Neutrophil (primary cell): ENCODE results near the gene SEC16B.

Experiments
- H3K27ac ChIP-seq: fragments of 200-600 bp; sonication (generic); 2 replicates; pipeline ENCODE4 v1.5.1; 2016; ENCODE audit warnings: mild to moderate bottlenecking, moderate library complexity
- H3K27me3 ChIP-seq: fragments of 200-600 bp; sonication (generic); 2 replicates; pipeline ENCODE4 v1.6.0; 2016; ENCODE audit warnings: mild to moderate bottlenecking
- H3K36me3 ChIP-seq: fragments of 200-600 bp; sonication (generic); 2 replicates; pipeline ENCODE4 v1.5.1; 2017
- H3K4me1 ChIP-seq, 2 experiments: fragments of 200-600 bp in 1 of 2; sonication (generic) in 1 of 2; 1 replicate in 1 of 2; 2 replicates in 1 of 2; pipeline versions ENCODE4 v1.5.1 to v1.6.1; 2013 to 2016; ENCODE audit warnings: low read depth in 1 of 2, low read length in 1 of 2, mild to moderate bottlenecking in 1 of 2, moderate library complexity in 1 of 2; ENCODE audit not compliant: control insufficient read depth in 1 of 2, insufficient read depth in 1 of 2
- H3K4me3 ChIP-seq, 2 experiments: fragments of 200-600 bp in 1 of 2; sonication (generic) in 1 of 2; 1 replicate in 1 of 2; 2 replicates in 1 of 2; pipeline ENCODE4 v1.5.1; 2013 to 2016; ENCODE audit warnings: low read depth in 1 of 2, low read length in 1 of 2, mild to moderate bottlenecking in 1 of 2, moderate library complexity in 1 of 2
- H3K9me3 ChIP-seq: fragments of 200-600 bp; sonication (generic); 2 replicates; pipeline ENCODE4 v1.5.1; 2016
- CTCF ChIP-seq: fragments of 200-600 bp; sonication (generic); IDR thresholded peaks from 2 replicates; pipeline ENCODE4 v1.5.1; 2016; ENCODE audit warnings: antibody characterized with exemption

SEC16B gene

GRCh38 chr1:178011465-178011828, 41.6 kb upstream of the SEC16B start:
- H3K9me3 ChIP-seq = no peaks in the 10 kb centered on the region
- H3K4me1 ChIP-seq = no peaks in the 10 kb centered on the region
- no peaks in the 10 kb centered on the region for H3K36me3 ChIP-seq
- no peak overlapping the region for H3K4me3 ChIP-seq
- no peak overlapping the region for H3K27ac ChIP-seq
- no peaks in the 10 kb centered on the region for H3K27me3 ChIP-seq
- no peak for TF ChIP-seq CTCF

- Histone ChIP-seq H3K36me3 (no peaks in the 10 kb centered on the region), H3K4me1 (no peaks in the 10 kb centered on the region), H3K9me3 (no peaks in the 10 kb centered on the region), H3K27me3 (no peaks in the 10 kb centered on the region), H3K4me3 (no peak overlapping the region), H3K27ac (no peak overlapping the region)
- no peak for TF ChIP-seq CTCF
These were observed 41.0 kb upstream of the SEC16B start for GRCh38 chr1:178010674-178011464.

GRCh38 chr1:178006043-178006442, 36.2 kb upstream of the SEC16B start:
- no peak for TF ChIP-seq CTCF
- Histone ChIP-seq H3K9me3 (no peaks in the 10 kb centered on the region), H3K4me3 (no peak overlapping the region), H3K4me1 (no peaks in the 10 kb centered on the region), H3K27ac (no peak overlapping the region), H3K36me3 (no peaks in the 10 kb centered on the region), H3K27me3 (no peaks in the 10 kb centered on the region)

- H3K27me3 ChIP-seq = no peaks in the 10 kb centered on the region
- no peak overlapping the region for H3K4me3 ChIP-seq
- no peak for TF ChIP-seq CTCF
- H3K4me1 ChIP-seq = no peaks in the 10 kb centered on the region
- no peaks in the 10 kb centered on the region for H3K9me3 ChIP-seq
- H3K36me3 ChIP-seq = no peaks in the 10 kb centered on the region
- no peak overlapping the region for H3K27ac ChIP-seq
These were observed 35.6 kb upstream of the SEC16B start for GRCh38 chr1:178005450-178005849.

- no peak for TF ChIP-seq CTCF
- H3K9me3 ChIP-seq = no peaks in the 10 kb centered on the region
- H3K4me3 ChIP-seq = no peak overlapping the region
- H3K4me1 ChIP-seq = no peaks in the 10 kb centered on the region
- no peaks in the 10 kb centered on the region for H3K27me3 ChIP-seq
- H3K27ac ChIP-seq = no peak overlapping the region
- no peaks in the 10 kb centered on the region for H3K36me3 ChIP-seq
These were observed 35.1 kb upstream of the SEC16B start for GRCh38 chr1:178004926-178005391.
